Ecto neural progenitor cell (in vitro differentiated cells): ENCODE results near the gene CACNB2.

Experiments
- DNase-seq: peaks from one replicate; pipeline ENCODE4 v3.0.0-alpha.2; 2018; ENCODE audit warnings: low spot score

The CACNB2 gene

GRCh38 chr10:18293536-18294510 lies 153.6 kb downstream of the CACNB2 start:
- no peak for DNase-seq

- no peak for DNase-seq
Measured at GRCh38 chr10:18294633-18295032, 154.4 kb downstream of the CACNB2 start.

DNA sequence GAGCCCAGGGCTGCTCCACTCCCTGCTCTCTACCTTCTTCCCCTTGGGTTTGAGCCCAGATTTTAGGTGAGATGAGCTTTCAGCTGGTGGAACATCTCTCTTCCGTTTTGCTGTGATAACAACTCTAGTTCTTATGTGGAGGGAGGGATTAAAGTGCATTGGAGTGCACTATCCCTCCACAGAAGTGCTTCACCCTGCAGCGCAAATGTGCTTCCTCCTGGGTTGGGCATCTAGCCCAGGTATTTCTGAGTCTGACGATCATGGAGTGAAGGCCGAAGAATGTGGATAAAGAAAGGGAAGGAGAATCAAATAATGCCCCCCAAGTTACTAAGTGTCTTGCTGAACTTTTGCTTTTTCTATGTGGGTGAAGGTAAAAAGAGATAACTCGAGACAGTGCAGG lies 157.4 kb downstream of the CACNB2 start:
- no peak for DNase-seq

GRCh38 chr10:18298256-18298655 lies 158.0 kb downstream of the CACNB2 start:
- no peak for DNase-seq

- DNase-seq = no peak
Measured at GRCh38 chr10:18303851-18304801, 163.9 kb downstream of the CACNB2 start.

- no peak for DNase-seq
Measured at GRCh38 chr10:18306031-18306430, 165.8 kb downstream of the CACNB2 start.

- no peak for DNase-seq
Measured at GRCh38 chr10:18308600-18308999, 168.4 kb downstream of the CACNB2 start.

GRCh38 chr10:18310761-18311160 lies 170.5 kb downstream of the CACNB2 start:
- no peak for DNase-seq

GRCh38 chr10:18312374-18313139 lies 172.3 kb downstream of the CACNB2 start:
- DNase-seq = no peak

DNA sequence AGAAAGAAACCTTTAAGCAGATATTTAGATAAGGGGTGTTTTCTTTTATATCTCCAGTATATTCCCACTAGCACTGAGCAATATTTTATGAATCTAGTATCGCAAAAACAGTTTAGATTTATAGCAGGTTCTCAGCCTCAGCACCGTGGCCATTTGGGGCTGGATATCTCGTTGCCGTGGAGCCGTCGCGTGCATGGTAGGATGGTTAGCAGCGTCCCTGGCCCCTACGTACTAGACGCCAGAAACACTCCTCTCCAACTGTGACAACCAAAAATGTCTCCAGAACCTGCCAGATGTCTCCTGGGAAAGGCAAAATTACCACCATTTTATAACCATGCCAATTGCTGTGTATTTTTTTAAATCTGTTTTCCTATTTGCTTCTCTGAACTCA lies 172.9 kb downstream of the CACNB2 start:
- DNase-seq = no peak

DNA sequence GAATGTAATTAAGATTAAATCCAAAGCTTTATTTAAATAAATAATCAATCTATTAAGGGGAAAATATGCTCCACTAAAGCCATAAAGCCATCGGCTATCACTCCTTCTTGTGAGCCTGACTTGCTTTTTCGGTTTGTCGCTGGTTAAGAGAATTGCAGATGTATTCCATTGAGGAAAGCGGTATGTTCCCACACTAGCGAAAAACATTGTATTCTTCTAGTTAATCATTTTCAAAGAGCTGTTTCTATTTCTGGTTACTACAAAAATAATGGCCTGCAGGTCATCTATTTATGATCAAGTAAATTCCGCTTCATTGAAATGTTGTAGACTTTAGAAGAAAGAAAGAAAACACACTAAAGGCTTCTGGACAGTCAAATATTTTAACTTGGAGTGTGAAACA lies 173.4 kb downstream of the CACNB2 start:
- DNase-seq = no peak

- no peak for DNase-seq
Measured at GRCh38 chr10:18319628-18320027, 179.4 kb downstream of the CACNB2 start.

DNA sequence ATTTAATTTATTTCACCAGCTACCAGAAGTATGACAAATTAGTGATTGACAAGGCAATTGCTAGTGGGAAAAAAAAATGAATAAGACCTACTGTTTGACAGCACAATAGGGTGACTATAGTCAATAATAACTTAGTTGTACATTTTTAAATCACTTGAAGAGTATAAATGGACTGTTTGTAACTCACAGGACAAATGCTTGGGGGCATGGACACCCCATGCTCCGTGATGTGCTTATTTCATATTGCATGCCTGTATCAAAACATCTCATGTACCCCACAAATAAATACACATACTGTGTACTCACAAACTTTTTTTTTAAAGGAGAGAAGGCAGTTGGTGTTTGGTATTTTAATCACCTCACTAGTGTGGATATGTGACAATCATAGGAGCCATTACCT lies 181.1 kb downstream of the CACNB2 start:
- no peak for DNase-seq

GRCh38 chr10:18323916-18324315 lies 183.7 kb downstream of the CACNB2 start:
- no peak for DNase-seq

DNA sequence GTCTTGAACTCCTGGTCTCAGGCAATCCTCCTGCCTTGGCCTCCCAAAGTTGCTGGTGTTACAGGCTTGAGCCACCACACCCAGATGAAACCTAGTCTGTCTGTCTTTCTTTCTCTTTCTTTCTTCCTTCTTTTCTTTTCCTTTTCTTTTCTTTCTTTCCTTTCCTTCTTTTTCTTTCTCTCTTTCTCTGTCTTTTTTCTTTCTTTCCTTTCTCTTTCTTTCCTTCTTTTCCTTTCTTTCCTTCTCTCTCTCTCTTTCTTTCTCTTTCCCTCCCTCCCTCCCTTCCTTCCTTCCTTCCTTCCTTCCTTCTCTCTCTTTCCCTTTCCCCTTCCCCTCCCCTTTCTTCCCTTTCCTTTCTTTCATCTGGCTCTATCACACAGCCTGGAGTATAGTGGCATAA lies 185.2 kb downstream of the CACNB2 start:
- no peak for DNase-seq

DNA sequence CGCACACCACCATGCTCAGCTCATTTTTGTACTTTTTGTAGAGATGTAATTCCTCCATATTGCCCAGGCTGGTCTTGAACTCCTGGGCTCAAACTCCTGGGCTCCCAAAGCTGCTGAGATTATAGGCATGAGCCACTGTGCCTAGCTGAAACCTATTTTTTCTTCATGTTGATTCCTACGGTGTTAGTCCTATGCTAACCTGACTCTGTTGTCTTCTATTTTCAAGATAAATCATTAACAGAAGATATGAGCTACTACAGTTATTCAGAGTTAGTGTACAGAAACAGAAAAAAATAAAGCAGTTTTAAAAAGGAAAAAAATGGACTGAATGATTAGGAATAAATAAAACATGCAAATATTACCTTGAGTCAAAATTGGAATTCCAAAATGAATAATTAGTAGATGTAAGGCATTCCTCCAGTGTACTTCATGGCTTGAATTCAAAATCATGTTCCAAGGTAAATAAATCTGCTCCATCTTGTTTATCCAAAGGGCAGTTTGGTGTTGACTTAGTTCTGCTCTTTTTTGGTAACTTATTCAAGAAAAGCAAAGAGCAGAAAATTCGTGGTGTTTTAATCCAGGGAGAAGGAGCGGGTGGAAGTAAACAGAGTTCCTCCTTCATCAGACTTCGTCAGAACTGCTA lies 185.8 kb downstream of the CACNB2 start:
- no peak for DNase-seq

GRCh38 chr10:18328941-18329340 lies 188.7 kb downstream of the CACNB2 start:
- DNase-seq = no peak

DNA sequence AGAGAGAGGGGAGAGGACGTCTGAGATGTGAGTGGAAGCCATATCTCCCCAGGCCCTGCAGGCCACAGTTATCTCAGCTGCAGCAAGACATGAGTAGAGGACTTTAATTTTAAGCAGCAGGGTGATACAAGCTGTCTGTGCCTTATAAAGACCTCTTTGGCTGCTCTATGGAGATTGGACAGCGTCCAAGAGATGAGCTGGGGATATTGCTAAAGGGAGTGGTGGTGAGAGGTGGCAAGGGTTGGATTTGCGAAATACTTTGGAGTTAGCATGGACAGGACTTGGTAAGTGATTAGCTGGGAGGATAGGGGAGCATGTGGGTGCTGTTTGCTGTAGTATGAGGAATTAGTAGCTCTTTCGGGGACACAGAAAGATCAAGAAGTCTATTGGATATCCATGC lies 191.8 kb downstream of the CACNB2 start:
- DNase-seq = no peak

GRCh38 chr10:18332484-18332883 lies 192.3 kb downstream of the CACNB2 start:
- DNase-seq = no peak

DNA sequence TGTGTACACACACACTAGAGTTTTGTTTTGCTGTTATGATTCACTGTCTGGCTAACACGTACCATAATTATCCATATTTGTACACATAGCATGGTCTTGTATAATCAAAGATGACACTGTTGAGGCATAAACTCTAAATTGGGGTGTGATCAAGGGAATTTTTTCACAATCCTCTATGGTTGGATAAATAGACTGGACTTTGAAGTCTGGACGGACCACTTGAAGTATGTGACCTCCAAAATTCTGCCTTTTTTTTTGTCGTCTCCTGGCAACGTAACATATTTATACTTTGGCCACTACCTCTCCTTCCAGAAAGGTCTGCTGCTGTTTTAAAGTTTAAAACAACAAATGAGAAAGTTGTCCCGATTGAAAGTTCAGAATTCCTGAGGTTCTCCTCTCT lies 193.4 kb downstream of the CACNB2 start:
- no peak for DNase-seq

DNA sequence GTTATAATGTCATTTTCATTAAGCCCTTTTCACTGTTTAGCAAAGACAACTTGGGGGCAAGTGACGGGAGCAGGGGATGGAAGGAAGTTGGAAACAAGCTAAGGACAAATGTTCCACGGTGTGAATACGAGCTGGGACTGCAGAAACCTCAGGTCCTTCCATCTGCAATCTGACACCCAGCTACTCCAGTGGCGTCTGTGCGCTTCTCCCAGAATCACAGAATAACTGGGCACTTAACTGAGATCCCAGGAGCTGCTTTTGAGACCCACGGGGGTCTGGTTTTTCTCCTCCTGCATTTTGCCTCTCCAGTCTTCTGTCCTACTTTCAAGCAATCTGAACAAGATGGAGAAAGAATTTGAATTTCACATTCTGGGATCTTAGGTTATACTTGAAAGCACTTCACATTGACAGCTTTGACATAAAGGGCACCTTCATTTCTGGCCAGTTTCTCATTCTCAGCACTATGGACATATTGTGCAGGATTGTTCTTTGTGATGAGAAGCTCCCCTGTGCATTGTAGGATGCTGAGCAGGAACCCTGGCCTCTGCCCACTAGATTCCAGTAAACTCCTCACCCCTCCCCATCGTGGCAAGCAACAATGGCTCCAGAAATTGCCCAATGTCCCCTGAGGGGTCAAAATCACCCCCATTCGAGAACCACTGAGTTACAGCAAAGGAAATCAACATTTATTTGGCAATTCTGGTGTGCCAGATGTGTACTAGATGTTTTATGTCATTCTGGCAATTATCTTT lies 194.1 kb downstream of the CACNB2 start:
- no peak for DNase-seq
